Pancreas (tissue), 10 donors: ENCODE measurements around the gene PACSIN1. TPM values are rescaled to one million over a fixed set of nuclear protein-coding genes. Genes with fewer than 3 reads are reported as not detected.
A peak's percentile ranks its signal among the peaks of the same experiment; 100 is the strongest.

Experiments
- ATAC-seq, 4 donors: fragments of 200-7000 bp; cut with Tn5 transposase; one replicate each; pipeline versions ENCODE4 v1.8.0 to v1.9.1; 2020; ENCODE audit warnings: mild to moderate bottlenecking in 4 of 4, moderate library complexity in 4 of 4
- DNase-seq, 6 donors: peaks; one replicate each; pipeline ENCODE4 v3.0.0-alpha.2; 2020
- FAIRE-seq: peaks from 2 replicates; lab custom pipeline; 2012; peaks lifted over from hg19 to GRCh38; lab: Jason Lieb, UNC
- H3K27ac ChIP-seq, 4 donors: fragments of 200-600 bp; sonication (generic); 1 replicate in 3 of 4; 2 replicates in 1 of 4; pipeline versions ENCODE4 v1.5.0 to v1.8.0; 2020
- H3K27me3 ChIP-seq, 4 donors: fragments of 200-600 bp; one replicate each; pipeline ENCODE4 v1.8.0; 2021
- H3K36me3 ChIP-seq, 3 donors: fragments of 200-600 bp; sonication (generic) in 1 of 3; one replicate each; pipeline versions ENCODE4 v1.5.0 to v1.8.0; 2020 to 2021
- H3K4me1 ChIP-seq, 3 donors: fragments of 200-600 bp; one replicate each; pipeline ENCODE4 v1.8.0; 2021
- H3K4me3 ChIP-seq, 4 donors: fragments of 200-600 bp; sonication (generic) in 2 of 4; one replicate each; pipeline versions ENCODE4 v1.5.0 to v1.8.0; 2020 to 2021
- H3K9me3 ChIP-seq, 4 donors: fragments of 200-600 bp; one replicate each; pipeline ENCODE4 v1.8.0; 2021
- CTCF ChIP-seq, 4 donors: fragments of 200-600 bp; sonication (generic) in 3 of 4; IDR thresholded peaks; one replicate each; pipeline versions ENCODE4 v1.5.0 to v1.8.0; 2021; ENCODE audit warnings: antibody characterized with exemption in 4 of 4
- WGBS, 2 donors: extraction: QIAGEN DNeasy Blood & Tissue Kit; methylation state at CpG; one replicate each; pipeline ENCODE4 v1.1.7; 2013; 5-methylcytosine and 5-hydroxymethylcytosine counted together
- intact Hi-C, 3 donors: fragments of 100-400 bp; cut with DNase I; formaldehyde crosslinking; loops; one replicate each; pipeline versions ENCODE4 v1.11.1 to v1.14.2; 2022
- polyA plus RNA-seq, 2 donors: library from polyadenylated mRNA; stranded (reverse); fragments of 200-250 nt; gene quantifications; one replicate each; pipeline ENCODE4 v1.2.3, GENCODE V29; 2013
- total RNA-seq, 6 donors: library from RNA; stranded (reverse); fragmentation: NEBNext Ultra II Directional in 4 of 6; extraction: Animal tissue kit (Norgen Biotek cat#: 25700) in 4 of 6; gene quantifications; one replicate each; pipeline versions ENCODE4 v1.2.1 to v1.2.4, GENCODE V29; 2021 to 2023
- donor health status: healthy with polysubstance abuse.
- donor health status: DM: no; HTN: no; CAD: no; lungs with moderate emphysema.
- donor health status: DM: no; HTN: no; CAD: no.
- donor health status: control.
- donor health status: control.
- donor health status: Bipolar disorder and iron deficiency.
- donor health status: DM: yes; HTN: yes; CAD: no.
- donor health status: DM: no; HTN: no; CAD: no.
- donor health status: DM: no; HTN: no; CAD: no.
- donor health status: DM: yes; HTN: yes; CAD: no.

The PACSIN1 gene
- total and polyA plus RNA-seq, 8 donors, result 0.25 to 2.0 (median 0.71) TPM

- H3K27me3 ChIP-seq, result no peaks in the 10 kb centered on the region
- FAIRE-seq (no peak), ATAC-seq (no peak), DNase-seq (peak in 1 of 6 donors; percentile 28)
- intact Hi-C loops, result no loop called here
- no peaks in the 10 kb centered on the region for H3K36me3 ChIP-seq
- no peaks in the 10 kb centered on the region for H3K9me3 ChIP-seq
- no peak overlapping the region for H3K4me3 ChIP-seq
- whole genome bisulfite sequencing, 2 donors, result 74 to 82% methylated on average over 8 to 9 of the region's 9 CpGs
- no peak overlapping the region for H3K27ac ChIP-seq
- TF ChIP-seq CTCF (IDR thresholded peaks at IDR 0.05), result no peak
- H3K4me1 ChIP-seq, result no peaks in the 10 kb centered on the region
Measured at GRCh38 chr6:34571388-34571787, 105.5 kb downstream of the PACSIN1 start.

GRCh38 chr6:34572021-34572420 is 106.1 kb downstream of the PACSIN1 start:
- FAIRE-seq (no peak), ATAC-seq (no peak), DNase-seq (peak in 1 of 6 donors; percentile 49)
- WGBS, 2 donors, result 49 to 52% methylated on average over 16 of the region's 16 CpGs
- Histone ChIP-seq H3K4me1 (no peaks in the 10 kb centered on the region), H3K9me3 (no peaks in the 10 kb centered on the region), H3K27ac (no peak overlapping the region), H3K36me3 (no peaks in the 10 kb centered on the region), H3K27me3 (no peaks in the 10 kb centered on the region), H3K4me3 (no peak overlapping the region)
- intact Hi-C loops, result no loop called here
- TF ChIP-seq CTCF (IDR thresholded peaks at IDR 0.05), result no peak

- no peak for FAIRE-seq
Measured at GRCh38 chr6:34572585-34572984, 106.7 kb downstream of the PACSIN1 start.

GRCh38 chr6:34573567-34574183 is 107.8 kb downstream of the PACSIN1 start:
- WGBS, 2 donors, result 66 to 69% methylated on average over 8 of the region's 8 CpGs
- peak in 1 of 6 donors; percentile 64 for DNase-seq
- FAIRE-seq, result no peak
- Histone ChIP-seq H3K9me3 (no peaks in the 10 kb centered on the region), H3K4me3 (no peak overlapping the region), H3K36me3 (no peaks in the 10 kb centered on the region), H3K27me3 (no peaks in the 10 kb centered on the region), H3K27ac (no peak overlapping the region), H3K4me1 (no peaks in the 10 kb centered on the region)
- intact Hi-C loops, result no loop called here
- ATAC-seq, result no peak
- no peak for TF ChIP-seq CTCF (IDR thresholded peaks at IDR 0.05)

More at GRCh38 chr6:34572585-34572984, 106.7 kb downstream of the PACSIN1 start:
- H3K27ac ChIP-seq, result no peak overlapping the region
- intact Hi-C loops, result no loop called here
- no peak for ATAC-seq
- 80 to 91% methylated on average over 6 of the region's 6 CpGs for WGBS, 2 donors
- peak in 1 of 6 donors; percentile 18 for DNase-seq
- no peaks in the 10 kb centered on the region for H3K4me1 ChIP-seq
- no peaks in the 10 kb centered on the region for H3K9me3 ChIP-seq
- no peak for TF ChIP-seq CTCF (IDR thresholded peaks at IDR 0.05)
- no peak overlapping the region for H3K4me3 ChIP-seq
- no peaks in the 10 kb centered on the region for H3K27me3 ChIP-seq
- H3K36me3 ChIP-seq, result no peaks in the 10 kb centered on the region

- ATAC-seq, result peak in 1 of 4 donors; percentile 8
- intact Hi-C loops, result no loop called here
- H3K36me3 ChIP-seq, result no peaks in the 10 kb centered on the region
- WGBS, 2 donors, result 56 to 69% methylated on average over 10 of the region's 10 CpGs
- no peak overlapping the region for H3K27ac ChIP-seq
- no peaks in the 10 kb centered on the region for H3K4me1 ChIP-seq
- FAIRE-seq, result no peak
- no peaks in the 10 kb centered on the region for H3K9me3 ChIP-seq
- H3K27me3 ChIP-seq, result no peaks in the 10 kb centered on the region
- TF ChIP-seq CTCF (IDR thresholded peaks at IDR 0.05), result no peak
- no peak for DNase-seq
- no peak overlapping the region for H3K4me3 ChIP-seq
Measured at GRCh38 chr6:34574647-34575293, 108.9 kb downstream of the PACSIN1 start.
